ENCODE measurements around the gene NELFE. TPM values are rescaled to one million over a fixed set of nuclear protein-coding genes. Genes with fewer than 3 reads are reported as not detected.

NELFE gene
- total and polyA plus RNA-seq, 9 donors, result 54.8 to 84.5 (median 65.8) TPM

DNA sequence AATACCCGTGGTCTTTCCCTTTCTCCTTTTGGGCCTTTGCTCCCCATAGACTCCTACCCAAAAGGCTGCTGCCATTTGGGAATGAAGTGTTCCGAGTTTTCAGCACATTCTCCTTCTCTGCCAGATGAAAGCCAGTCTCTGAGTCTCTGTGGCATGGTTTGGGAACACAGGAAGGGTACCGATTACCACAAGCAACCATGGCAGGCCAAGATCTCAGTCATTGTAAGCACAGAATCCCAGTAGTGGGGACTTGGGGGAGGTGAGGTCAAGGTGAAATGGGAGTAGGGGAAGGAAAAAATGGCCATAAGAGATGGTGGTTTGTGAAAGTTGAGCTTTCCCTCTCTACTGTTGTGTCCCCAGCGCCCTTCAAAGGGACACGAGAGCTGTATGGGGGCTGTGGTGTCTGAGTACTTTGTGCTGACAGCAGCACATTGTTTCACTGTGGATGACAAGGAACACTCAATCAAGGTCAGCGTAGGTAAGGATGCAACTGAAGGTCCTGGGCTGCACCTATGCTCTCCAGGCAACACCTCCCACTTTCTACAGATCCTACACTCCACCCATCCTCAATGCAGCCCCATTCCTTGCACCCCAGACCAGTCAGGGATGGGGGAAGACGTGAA is 8.7 kb downstream of the NELFE start:
- H3K27ac ChIP-seq, result no peak overlapping the region

DNA sequence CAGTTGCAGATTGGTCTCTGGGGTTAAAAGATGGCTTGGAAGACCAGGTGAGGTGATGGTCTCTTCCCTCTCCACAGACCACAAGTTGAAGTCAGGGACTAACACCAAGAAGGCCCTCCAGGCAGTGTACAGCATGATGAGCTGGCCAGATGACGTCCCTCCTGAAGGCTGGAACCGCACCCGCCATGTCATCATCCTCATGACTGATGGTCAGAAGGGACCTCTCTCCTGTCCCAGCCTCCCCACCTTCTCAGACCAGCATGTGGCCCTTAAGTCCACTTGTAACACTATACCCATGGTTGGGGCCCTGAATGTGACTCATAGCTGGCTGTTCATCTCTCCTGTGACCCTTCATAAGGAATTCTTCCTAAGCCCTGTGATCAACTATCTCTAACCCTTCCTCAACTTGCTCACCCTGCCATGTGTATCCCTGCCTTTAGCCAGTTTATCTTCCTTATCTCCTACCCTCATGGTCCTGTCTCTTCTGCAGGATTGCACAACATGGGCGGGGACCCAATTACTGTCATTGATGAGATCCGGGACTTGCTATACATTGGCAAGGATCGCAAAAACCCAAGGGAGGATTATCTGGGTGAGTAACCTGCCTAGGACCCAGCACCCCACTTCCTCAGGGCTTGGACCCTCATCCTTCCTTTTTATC is 9.9 kb downstream of the NELFE start:
- Histone ChIP-seq H3K27ac (no peak overlapping the region), H3K4me3 (no peak overlapping the region), H3K36me3 (no peaks in the 10 kb centered on the region), H3K4me1 (ENCODE audit: insufficient read depth) (peaks cover 6% of the 10 kb centered on the region), H3K9me3 (no peaks in the 10 kb centered on the region), H3K27me3 (no peaks in the 10 kb centered on the region)
- WGBS, 3 donors, result 76 to 88% (median 88%) methylated on average over 6 of the region's 6 CpGs
- DNase-seq, result no peak
- intact Hi-C loops (cut with DNase I), result loop anchor here in 1 of 4 donors (10.0 kb wide), 1 partner anchor 1336 kb away; the partner anchor contains the start of genes PFDN6 and WDR46
- TF ChIP-seq, protein P1, sequence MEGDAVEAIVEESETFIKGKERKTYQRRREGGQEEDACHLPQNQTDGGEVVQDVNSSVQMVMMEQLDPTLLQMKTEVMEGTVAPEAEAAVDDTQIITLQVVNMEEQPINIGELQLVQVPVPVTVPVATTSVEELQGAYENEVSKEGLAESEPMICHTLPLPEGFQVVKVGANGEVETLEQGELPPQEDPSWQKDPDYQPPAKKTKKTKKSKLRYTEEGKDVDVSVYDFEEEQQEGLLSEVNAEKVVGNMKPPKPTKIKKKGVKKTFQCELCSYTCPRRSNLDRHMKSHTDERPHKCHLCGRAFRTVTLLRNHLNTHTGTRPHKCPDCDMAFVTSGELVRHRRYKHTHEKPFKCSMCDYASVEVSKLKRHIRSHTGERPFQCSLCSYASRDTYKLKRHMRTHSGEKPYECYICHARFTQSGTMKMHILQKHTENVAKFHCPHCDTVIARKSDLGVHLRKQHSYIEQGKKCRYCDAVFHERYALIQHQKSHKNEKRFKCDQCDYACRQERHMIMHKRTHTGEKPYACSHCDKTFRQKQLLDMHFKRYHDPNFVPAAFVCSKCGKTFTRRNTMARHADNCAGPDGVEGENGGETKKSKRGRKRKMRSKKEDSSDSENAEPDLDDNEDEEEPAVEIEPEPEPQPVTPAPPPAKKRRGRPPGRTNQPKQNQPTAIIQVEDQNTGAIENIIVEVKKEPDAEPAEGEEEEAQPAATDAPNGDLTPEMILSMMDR (IDR thresholded peaks at IDR 0.05), result no peak
- TF ChIP-seq POLR2A (IDR thresholded peaks at IDR 0.05) (no peak), EP300 (IDR thresholded peaks at IDR 0.05) (no peak)

More for the DNA sequence above, 8.7 kb downstream of the NELFE start:
- intact Hi-C loops (cut with DNase I), result loop anchor here in 3 of 4 donors (5.0 to 10.0 kb wide), 3 partner anchors 43 to 1335 kb away; partner anchors contain the start of genes ZBTB12 (in 2 of the 3), PFDN6 (in 1 of the 3) and WDR46 (in 1 of the 3)
- H3K4me1 ChIP-seq (ENCODE audit: insufficient read depth), result peaks cover 5% of the 10 kb centered on the region
- 72 to 81% (median 78%) methylated on average over 7 of the region's 7 CpGs for WGBS, 3 donors
- no peak overlapping the region for H3K4me3 ChIP-seq
- TF ChIP-seq POLR2A (IDR thresholded peaks at IDR 0.05) (no peak), EP300 (IDR thresholded peaks at IDR 0.05) (no peak)
- TF ChIP-seq, protein P1 (IDR thresholded peaks at IDR 0.05), result no peak
- H3K36me3 ChIP-seq, result peaks cover 2% of the 10 kb centered on the region
- DNase-seq, result no peak
- H3K9me3 ChIP-seq, result no peaks in the 10 kb centered on the region
- no peaks in the 10 kb centered on the region for H3K27me3 ChIP-seq

DNA sequence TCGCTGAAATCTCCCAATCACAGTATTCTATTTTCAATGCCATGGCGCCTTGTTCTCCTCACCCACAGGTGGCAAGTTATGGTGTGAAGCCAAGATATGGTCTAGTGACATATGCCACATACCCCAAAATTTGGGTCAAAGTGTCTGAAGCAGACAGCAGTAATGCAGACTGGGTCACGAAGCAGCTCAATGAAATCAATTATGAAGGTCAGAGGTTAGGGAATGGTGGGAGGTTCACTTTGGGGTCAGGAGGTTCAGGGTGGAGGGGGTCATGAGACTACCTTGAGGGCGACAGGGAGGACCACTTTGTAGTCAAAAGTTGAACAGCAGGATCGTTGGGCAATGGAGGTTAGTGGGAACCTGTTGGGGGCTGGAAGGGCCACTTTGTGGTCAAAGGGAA is 10.5 kb downstream of the NELFE start:
- intact Hi-C loops (cut with DNase I), result loop anchor here in 1 of 4 donors (10.0 kb wide), 1 partner anchor 1336 kb away; the partner anchor contains the start of genes PFDN6 and WDR46
- 67 to 84% (median 77%) methylated on average over 5 of the region's 5 CpGs for WGBS, 3 donors

DNA sequence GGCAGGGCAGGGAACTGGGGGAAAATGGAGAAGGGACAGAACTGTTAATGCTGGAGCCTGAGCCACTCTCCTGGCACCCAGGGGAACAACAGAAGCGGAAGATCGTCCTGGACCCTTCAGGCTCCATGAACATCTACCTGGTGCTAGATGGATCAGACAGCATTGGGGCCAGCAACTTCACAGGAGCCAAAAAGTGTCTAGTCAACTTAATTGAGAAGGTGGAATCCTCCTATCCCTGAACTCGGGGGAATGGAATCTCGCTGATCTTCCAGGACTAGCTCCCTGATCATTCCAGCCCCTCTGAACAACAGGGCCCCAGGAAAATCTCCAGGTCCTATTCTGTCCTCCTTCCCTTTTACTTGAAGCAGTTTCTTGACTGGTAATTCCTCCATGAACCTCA is 10.9 kb downstream of the NELFE start:
- DNase-seq, result no peak
- no peak overlapping the region for H3K27ac ChIP-seq
- WGBS, 3 donors, result 82 to 86% (median 84%) methylated on average over 4 of the region's 4 CpGs

More for the DNA sequence above, 10.5 kb downstream of the NELFE start:
- Histone ChIP-seq H3K4me1 (ENCODE audit: insufficient read depth) (peaks cover 6% of the 10 kb centered on the region), H3K36me3 (no peaks in the 10 kb centered on the region), H3K9me3 (no peaks in the 10 kb centered on the region), H3K4me3 (no peak overlapping the region), H3K27me3 (no peaks in the 10 kb centered on the region), H3K27ac (no peak overlapping the region)
- TF ChIP-seq, protein P1 (IDR thresholded peaks at IDR 0.05), result no peak
- TF ChIP-seq POLR2A (IDR thresholded peaks at IDR 0.05) (no peak), EP300 (IDR thresholded peaks at IDR 0.05) (no peak)
- DNase-seq, result no peak

More for the DNA sequence above, 10.9 kb downstream of the NELFE start:
- Histone ChIP-seq H3K4me3 (no peak overlapping the region), H3K4me1 (ENCODE audit: insufficient read depth) (peaks cover 6% of the 10 kb centered on the region), H3K27me3 (no peaks in the 10 kb centered on the region), H3K36me3 (no peaks in the 10 kb centered on the region), H3K9me3 (no peaks in the 10 kb centered on the region)
- TF ChIP-seq, protein P1 (IDR thresholded peaks at IDR 0.05), result no peak
- TF ChIP-seq POLR2A (IDR thresholded peaks at IDR 0.05), result no peak
- TF ChIP-seq EP300 (IDR thresholded peaks at IDR 0.05), result no peak
- intact Hi-C loops (cut with DNase I), result loop anchor here in 1 of 4 donors (10.0 kb wide), 1 partner anchor 1337 kb away; the partner anchor contains the start of genes PFDN6 and WDR46
